HG03280 (cell line): Measurements from ENCODE around the gene QKI.
"Not testable (repeated sequence)": the region's sequence is repeated elsewhere in the genome, so short reads cannot be mapped to it uniquely, and the experiment has no call there.

Experiments used
- ATAC-seq: cut with Tn5 transposase; IDR thresholded peaks from one replicate; pipeline ENCODE4 v1.9.1; 2021; ENCODE audit warnings: mild to moderate bottlenecking, moderate library complexity; ENCODE audit not compliant: unreplicated experiment

Gene QKI

GRCh38 chr6:163476946-163477345, 62.4 kb downstream of the QKI start:
- not testable (repeated sequence) for ATAC-seq

- no peak for ATAC-seq
Observed at GRCh38 chr6:163483107-163483506, 68.6 kb downstream of the QKI start.

DNA sequence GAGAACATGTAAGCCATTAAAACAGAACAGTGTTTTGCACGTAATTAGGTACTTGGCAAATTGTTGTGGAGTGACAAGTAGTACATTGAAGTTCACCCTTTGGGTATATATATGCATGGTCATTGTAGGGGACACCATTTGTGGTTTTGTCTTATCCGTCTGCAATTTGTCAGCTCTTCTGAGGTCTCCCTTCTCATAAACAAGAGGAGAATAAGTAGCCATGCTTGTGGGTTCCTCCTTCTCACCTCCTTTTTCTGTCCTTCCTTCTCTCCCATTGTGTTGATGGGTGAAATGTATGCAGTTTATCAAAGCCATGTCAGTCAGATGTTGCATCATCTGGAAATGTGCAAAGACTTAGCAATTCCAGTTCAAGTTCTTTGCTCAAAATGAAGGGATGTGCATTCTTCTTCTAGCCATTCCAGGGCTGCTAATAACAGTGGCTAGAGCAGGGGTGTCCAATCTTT, 70.9 kb downstream of the QKI start:
- no peak for ATAC-seq

GRCh38 chr6:163486821-163487220, 72.3 kb downstream of the QKI start:
- no peak for ATAC-seq

GRCh38 chr6:163487606-163488005, 73.1 kb downstream of the QKI start:
- no peak for ATAC-seq

GRCh38 chr6:163489584-163489983, 75.1 kb downstream of the QKI start:
- ATAC-seq: no peak

- ATAC-seq: no peak
Observed at GRCh38 chr6:163490826-163491577, 76.5 kb downstream of the QKI start.

DNA sequence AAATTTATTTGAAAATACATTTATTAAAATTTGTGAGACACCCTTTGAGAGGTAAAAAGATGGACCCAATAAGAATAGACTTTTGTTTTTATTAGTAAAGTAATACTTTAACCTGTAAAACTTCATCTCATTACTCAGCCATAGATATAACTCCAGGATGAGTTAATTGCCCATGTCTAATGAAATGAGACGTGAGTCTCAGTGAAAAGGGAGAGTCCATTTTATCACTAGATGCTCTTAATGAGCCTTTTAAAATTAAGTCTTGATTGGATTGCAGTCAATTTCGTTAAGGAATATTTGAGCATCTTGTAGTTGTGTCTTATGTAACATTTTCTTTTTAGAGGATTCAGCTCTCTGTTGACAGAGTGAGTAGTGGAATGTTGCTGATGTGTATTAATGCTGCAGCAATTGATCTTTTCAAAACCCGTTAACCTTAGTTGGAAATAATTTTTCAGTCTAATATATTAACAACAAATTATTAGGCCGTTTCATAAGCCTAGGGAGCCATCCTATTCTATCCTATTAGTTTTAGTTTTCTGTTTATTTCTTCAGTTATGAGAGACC, 77.3 kb downstream of the QKI start:
- no peak for ATAC-seq

DNA sequence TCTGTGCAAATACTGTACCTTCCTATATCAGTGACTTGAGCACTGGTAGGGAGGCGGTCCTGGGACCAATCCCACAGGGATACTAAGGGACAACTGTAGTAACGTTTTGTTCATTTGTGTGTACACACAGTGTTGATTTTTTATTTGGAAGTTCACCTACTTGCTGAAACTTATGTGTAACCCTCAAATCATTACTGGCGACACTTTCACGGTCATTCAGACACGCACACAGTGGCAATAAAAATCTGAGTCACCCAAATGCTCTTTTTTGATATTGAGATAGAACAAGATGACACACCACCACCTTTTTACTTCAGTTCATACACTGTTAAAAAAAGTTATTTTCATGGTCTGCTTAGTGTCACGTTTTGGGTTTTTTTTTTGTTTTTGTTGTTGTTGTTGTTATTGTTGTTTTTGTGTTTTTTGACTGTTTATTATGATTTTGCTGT, 79.8 kb downstream of the QKI start:
- no peak for ATAC-seq

DNA sequence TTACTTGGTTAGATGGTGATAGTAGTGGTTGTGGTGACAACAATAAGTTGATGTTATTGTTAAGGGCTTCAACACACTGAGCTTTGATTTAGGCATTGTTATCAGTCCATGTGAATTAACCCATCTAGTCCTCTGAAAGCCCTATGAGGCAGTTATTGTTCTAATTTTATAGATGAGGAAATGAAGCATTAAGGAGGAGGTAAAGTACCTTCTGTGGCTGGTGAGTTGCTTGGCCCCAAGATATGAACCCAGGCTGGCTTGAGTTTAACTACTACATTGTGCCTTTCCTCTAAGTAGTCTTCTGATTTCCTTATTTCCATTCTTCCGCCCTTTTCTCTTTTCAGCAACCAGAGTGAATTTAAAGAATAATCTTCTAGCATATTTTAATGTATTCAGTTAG, 81.7 kb downstream of the QKI start:
- no peak for ATAC-seq

GRCh38 chr6:163500105-163500504, 85.6 kb downstream of the QKI start:
- no peak for ATAC-seq

DNA sequence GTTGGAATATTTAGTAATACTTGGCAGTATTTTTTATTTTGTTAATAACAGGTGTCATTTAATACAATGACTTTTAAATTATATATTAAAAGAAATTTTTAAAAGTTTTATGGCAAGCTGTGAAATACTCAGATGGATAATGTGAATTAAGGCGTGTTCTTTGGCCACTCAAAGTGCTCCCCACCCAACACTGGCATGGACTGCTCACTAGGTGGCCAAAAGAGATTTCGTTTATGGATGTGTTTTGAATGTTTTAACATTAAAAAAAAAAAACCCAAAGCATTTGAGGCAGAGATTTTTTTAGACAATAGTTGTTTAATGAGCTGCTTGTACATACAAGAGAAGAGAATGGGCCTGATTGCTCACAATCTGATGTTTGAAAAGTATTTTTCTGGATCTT, 86.5 kb downstream of the QKI start:
- ATAC-seq: no peak

DNA sequence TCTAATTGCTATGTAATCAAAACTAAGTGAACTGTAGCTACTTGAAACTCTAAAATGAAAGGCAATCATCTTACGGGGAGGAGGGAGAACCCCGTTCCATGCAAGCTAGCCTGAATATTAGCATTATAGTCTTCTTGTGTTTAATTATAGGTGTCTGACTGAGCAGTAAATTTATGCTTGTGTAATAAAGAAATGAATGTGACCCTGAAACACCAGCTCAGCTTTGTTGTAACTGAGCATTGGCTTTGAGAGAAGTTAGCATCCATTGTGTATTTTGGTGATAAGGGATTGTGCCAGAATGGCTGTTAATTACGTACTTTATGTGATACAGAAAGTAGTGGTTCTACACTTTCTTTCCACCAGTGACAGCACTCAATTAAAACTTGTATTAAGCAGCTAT, 86.9 kb downstream of the QKI start:
- no peak for ATAC-seq

GRCh38 chr6:163504984-163505640, 90.6 kb downstream of the QKI start:
- ATAC-seq: no peak

- no peak for ATAC-seq
Observed at GRCh38 chr6:163507965-163508364, 93.4 kb downstream of the QKI start.

- ATAC-seq: no peak
Observed at GRCh38 chr6:163513003-163513402, 98.5 kb downstream of the QKI start.

- no peak for ATAC-seq
Observed at GRCh38 chr6:163513570-163514166, 99.2 kb downstream of the QKI start.

GRCh38 chr6:163516908-163517307, 102.4 kb downstream of the QKI start:
- ATAC-seq: no peak

DNA sequence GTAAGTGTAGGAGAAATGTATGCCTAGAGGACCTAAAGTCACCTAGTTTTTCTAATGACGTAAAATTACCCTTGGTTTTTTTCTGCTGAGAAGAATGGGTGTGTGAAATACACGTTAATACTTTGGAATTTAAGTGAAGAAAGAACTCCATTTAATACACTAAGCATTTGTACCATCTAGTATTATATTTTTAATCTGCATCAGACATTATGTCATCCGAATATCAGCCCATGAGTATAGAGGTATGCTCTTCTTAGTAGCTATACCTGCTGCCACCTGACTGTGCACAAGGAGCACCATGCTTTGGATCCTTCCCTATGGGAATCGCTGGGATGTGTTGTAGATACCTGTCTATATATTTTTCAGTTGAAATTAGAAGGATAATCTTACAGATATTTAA, 106.4 kb downstream of the QKI start:
- ATAC-seq: no peak

- ATAC-seq: no peak
Observed at GRCh38 chr6:163522033-163522432, 107.5 kb downstream of the QKI start.

GRCh38 chr6:163525926-163526325, 111.4 kb downstream of the QKI start:
- no peak for ATAC-seq

DNA sequence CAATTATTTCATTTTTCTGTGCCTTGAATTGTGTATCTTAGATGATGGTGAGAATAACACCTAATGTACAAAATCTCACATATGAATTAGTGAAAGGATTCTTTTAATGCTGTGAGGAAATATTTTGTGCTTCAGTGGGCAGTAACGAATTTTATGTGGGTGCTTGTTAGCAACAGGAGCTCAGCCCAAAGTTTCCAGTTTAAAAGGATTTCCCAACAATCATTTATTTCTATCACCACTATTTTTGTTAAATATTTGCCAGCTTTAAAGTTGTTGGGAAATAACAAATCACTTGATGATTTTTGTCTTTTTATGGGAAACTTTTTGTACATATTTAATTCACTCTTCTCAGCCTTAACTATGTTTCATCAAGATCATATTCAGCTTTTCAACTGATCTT, 111.8 kb downstream of the QKI start:
- no peak for ATAC-seq
